Putamen (tissue), 1 donor: ENCODE data around the gene INIP.

ENCODE experiments used
- DNase-seq: peaks from one replicate; pipeline ENCODE4 v3.0.0-alpha.2; 2016; ENCODE audit warnings: low spot score

Gene INIP

GRCh38 chr9:112717661-112718331, at the start of gene INIP:
Gene INIP, minus strand, starts transcription at chr9:112718117. Its CDS starts 1,632 bp downstream, at chr9:112716485.
- peak; percentile 97 for DNase-seq

- no peak for DNase-seq
Observed at GRCh38 chr9:112765281-112765680, 47.4 kb upstream of the INIP start.

- no peak for DNase-seq
Observed at GRCh38 chr9:112764837-112765236, 46.9 kb upstream of the INIP start.

- no peak for DNase-seq
Observed at GRCh38 chr9:112764344-112764743, 46.4 kb upstream of the INIP start.

- no peak for DNase-seq
Observed at GRCh38 chr9:112762726-112763518, 45.0 kb upstream of the INIP start.

- DNase-seq: no peak
Observed at GRCh38 chr9:112761912-112762655, 44.2 kb upstream of the INIP start.

GRCh38 chr9:112760821-112761220, 42.9 kb upstream of the INIP start:
- DNase-seq: no peak

- no peak for DNase-seq
Observed at GRCh38 chr9:112757940-112758339, 40.0 kb upstream of the INIP start.

- DNase-seq: no peak
Observed at GRCh38 chr9:112757282-112757883, 39.5 kb upstream of the INIP start.

GRCh38 chr9:112755675-112756074, 37.8 kb upstream of the INIP start:
- DNase-seq: no peak

- DNase-seq: no peak
Observed at GRCh38 chr9:112755016-112755427, 37.1 kb upstream of the INIP start.

- no peak for DNase-seq
Observed at GRCh38 chr9:112754578-112754977, 36.7 kb upstream of the INIP start.

- no peak for DNase-seq
Observed at GRCh38 chr9:112753725-112754124, 35.8 kb upstream of the INIP start.

GRCh38 chr9:112752334-112753125, 34.6 kb upstream of the INIP start:
- no peak for DNase-seq

- DNase-seq: peak; percentile 53
Observed at GRCh38 chr9:112751056-112751795, 33.3 kb upstream of the INIP start.

GRCh38 chr9:112750764-112751055, 32.8 kb upstream of the INIP start:
- no peak for DNase-seq

GRCh38 chr9:112750016-112750763, 32.3 kb upstream of the INIP start, which contains the start of gene SNX30:
Gene SNX30, plus strand, starts transcription at chr9:112750760. Its CDS starts 242 bp downstream, at chr9:112751002.
- DNase-seq: peak; percentile 93

GRCh38 chr9:112747094-112747493, 29.2 kb upstream of the INIP start:
- DNase-seq: peak; percentile 98

- DNase-seq: no peak
Observed at GRCh38 chr9:112744177-112744576, 26.3 kb upstream of the INIP start.

- no peak for DNase-seq
Observed at GRCh38 chr9:112743216-112743836, 25.4 kb upstream of the INIP start.
